ENCODE results near the gene IFNA8. TPM values are rescaled to one million over a fixed set of nuclear protein-coding genes. Genes with fewer than 3 reads are reported as not detected.

The IFNA8 gene
- not detected in 2 replicates for total RNA-seq

DNA sequence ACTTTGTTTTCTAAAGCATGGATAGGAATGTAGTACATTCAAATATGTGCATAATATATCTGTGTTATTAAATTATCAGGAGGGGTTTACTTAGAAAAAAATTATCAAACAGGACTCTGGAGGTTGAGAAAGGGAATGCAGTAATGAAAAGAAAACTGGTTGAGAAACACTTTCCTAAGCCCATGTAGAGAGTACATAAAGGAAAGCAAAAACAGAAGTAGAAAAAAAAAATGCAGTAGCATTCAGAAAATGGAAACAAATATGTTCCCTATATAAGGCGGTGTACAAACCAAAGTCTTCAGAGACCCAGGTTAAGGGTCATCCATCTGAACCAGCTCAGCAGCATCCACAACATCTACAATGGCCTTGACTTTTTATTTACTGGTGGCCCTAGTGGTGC lies at the start of gene IFNA8:
TSS of gene IFNA8 (plus strand) at position 301 of the 400 bp plus-strand sequence. CDS start at position 361, 60 bp downstream.

DNA sequence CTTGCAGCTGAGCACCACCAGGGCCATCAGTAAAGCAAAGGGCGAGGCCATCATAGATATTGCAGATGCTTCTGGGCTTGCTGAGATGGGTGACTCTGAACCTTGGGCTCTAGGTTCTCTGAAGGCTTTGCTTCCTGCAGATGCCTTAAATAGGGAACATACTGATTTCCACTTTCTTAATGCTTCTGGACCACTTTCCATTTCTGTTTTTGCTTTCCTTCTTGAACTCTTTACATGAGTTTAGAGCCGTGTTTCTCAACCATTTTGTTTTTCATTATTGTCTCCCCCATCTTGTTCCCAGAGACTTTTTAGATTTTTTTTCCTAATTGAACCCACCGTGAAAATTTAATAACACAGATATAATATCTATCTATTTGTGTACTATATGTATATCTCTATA lies 41.0 kb upstream of the IFNA8 start, which contains the start of gene IFNA13:
TSS of gene IFNA13 (minus strand) at position 101 of the 400 bp plus-strand sequence. CDS start at position 54, 47 bp downstream.

DNA sequence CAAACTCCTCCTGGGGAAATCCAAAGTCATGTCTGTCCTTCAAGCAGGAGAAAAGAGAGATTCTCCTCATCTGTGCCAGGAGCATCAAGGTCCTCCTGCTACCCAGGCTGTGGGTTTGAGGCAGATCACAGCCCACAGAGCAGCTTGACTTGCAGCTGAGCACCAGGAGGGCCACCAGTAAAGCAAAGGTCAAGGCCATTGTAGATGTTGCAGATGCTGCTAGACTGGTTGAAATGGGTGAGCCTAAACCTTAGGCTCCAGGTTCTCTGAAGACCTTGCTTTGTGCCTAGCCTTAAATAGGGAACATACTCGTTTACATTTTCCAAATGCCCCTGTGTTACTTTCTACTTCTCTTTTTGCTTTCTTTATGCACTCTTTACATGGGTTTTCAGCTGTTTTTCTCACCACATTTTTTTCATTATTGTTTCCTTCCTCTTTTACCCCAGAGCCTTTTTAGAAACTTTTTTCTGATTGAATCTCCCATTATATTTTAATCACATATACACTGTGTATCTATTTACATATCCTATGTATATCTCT lies 23.7 kb upstream of the IFNA8 start, which contains the start of gene IFNA2:
TSS of gene IFNA2 (minus strand) at position 268 of the 540 bp plus-strand sequence. CDS start at position 199, 69 bp downstream.

DNA sequence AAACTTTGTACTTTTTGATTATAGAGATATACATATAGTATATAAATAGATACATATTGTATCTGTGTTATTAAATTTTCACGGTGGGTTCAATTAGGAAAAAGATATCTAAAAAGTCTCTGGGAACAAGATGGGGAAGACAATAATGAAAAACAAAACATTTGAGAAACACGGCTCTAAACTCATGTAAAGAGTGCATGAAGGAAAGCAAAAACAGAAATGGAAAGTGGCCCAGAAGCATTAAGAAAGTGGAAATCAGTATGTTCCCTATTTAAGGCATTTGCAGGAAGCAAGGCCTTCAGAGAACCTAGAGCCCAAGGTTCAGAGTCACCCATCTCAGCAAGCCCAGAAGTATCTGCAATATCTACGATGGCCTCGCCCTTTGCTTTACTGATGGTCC lies 31.2 kb downstream of the IFNA8 start, which contains the start of gene IFNA1:
TSS of gene IFNA1 (plus strand) at position 301 of the 400 bp plus-strand sequence. CDS start at position 370, 69 bp downstream.

Other genes starting within 250 kb of the IFNA8 start
- not detected in 2 replicates for gene IFNA21, start 242.5 kb upstream of the IFNA8 start, total RNA-seq
- not detected in 2 replicates for gene IFNA4, start 221.5 kb upstream of the IFNA8 start, total RNA-seq
- not detected in 2 replicates for gene IFNA7, start 206.9 kb upstream of the IFNA8 start, total RNA-seq
- not detected in 2 replicates for gene IFNA10, start 202.0 kb upstream of the IFNA8 start, total RNA-seq
- gene IFNA16, start 191.8 kb upstream of the IFNA8 start, total RNA-seq = not detected in 2 replicates
- gene IFNA17, start 180.9 kb upstream of the IFNA8 start, total RNA-seq = not detected in 2 replicates
- not detected in 2 replicates for gene IFNA14, start 169.1 kb upstream of the IFNA8 start, total RNA-seq
- gene IFNA5, start 103.8 kb upstream of the IFNA8 start, total RNA-seq = not detected in 2 replicates
- gene KLHL9, start 73.7 kb upstream of the IFNA8 start, total RNA-seq = 15.2 and 17.8 TPM in 2 replicates
- gene IFNA6, start 58.2 kb upstream of the IFNA8 start, total RNA-seq = not detected in 2 replicates
- gene IFNA13, start 41.1 kb upstream of the IFNA8 start, total RNA-seq = not detected in 2 replicates
- gene IFNA2, start 23.7 kb upstream of the IFNA8 start, total RNA-seq = not detected in 2 replicates
- gene IFNA1, start 31.3 kb downstream of the IFNA8 start, total RNA-seq = not detected in 2 replicates
- 2.9 and 3.5 TPM in 2 replicates for gene IFNE, start 73.2 kb downstream of the IFNA8 start, total RNA-seq

Data from airway epithelial cell (primary cell).